K562 (cell line): ENCODE measurements around the gene BTBD1. TPM values are rescaled to one million over a fixed set of nuclear protein-coding genes. Genes with fewer than 3 reads are reported as not detected.

Experiments
- AFF1 ChIP-seq, 2 experiments: fragments of 450-650 bp; IDR thresholded peaks; 2 replicates each; pipeline ENCODE4 v1.6.1; 2018; ENCODE audit warnings: mild to moderate bottlenecking in 2 of 2, low read depth in 1 of 2; ENCODE audit not compliant: partially characterized antibody in 2 of 2
- CBFA2T2 ChIP-seq: fragments of 450-650 bp; conservative IDR thresholded peaks from 2 replicates; pipeline ENCODE4 v1.6.1; 2017; ENCODE audit warnings: mild to moderate bottlenecking
- CBX1 ChIP-seq: sonication (generic); IDR thresholded peaks from 2 replicates; pipeline ENCODE4 v1.6.1; 2016; ENCODE audit warnings: antibody characterized with exemption, low read depth, mild to moderate bottlenecking
- GMEB1 ChIP-seq: fragments of 250-450 bp; sonication (Bioruptor Pico); IDR thresholded peaks from 2 replicates; pipeline ENCODE4 v1.4.0; 2020; ENCODE audit warnings: mild to moderate bottlenecking
- MCM7 ChIP-seq, 2 experiments: fragments of 450-650 bp; IDR thresholded peaks; 2 replicates each; pipeline ENCODE4 v1.6.1; 2016 to 2018
- PML ChIP-seq: IDR thresholded peaks from 2 replicates; pipeline ENCODE4 v1.6.1; 2012; ENCODE audit warnings: low read length, inconsistent platforms
- TGIF2 ChIP-seq: sonication (generic); formaldehyde crosslinking; IDR thresholded peaks from 2 replicates; pipeline ENCODE4 v1.8.1; 2022; ENCODE audit warnings: mild to moderate bottlenecking, missing genetic modification reagents, moderate library complexity
- ZNF175 ChIP-seq: fragments of 200-800 bp; sonication (Bioruptor generic); IDR thresholded peaks from 2 replicates; pipeline ENCODE4 v1.6.1; 2016; ENCODE audit warnings: low read depth, mild to moderate bottlenecking, missing genetic modification characterization, missing compliant biosample characterization
- ZNF280B ChIP-seq: fragments of 250-450 bp; sonication (Bioruptor Pico); IDR thresholded peaks from 2 replicates; pipeline ENCODE4 v1.5.1; 2021; ENCODE audit warnings: mild to moderate bottlenecking
- ZNF407 ChIP-seq: fragments of 450-650 bp; IDR thresholded peaks from 2 replicates; pipeline ENCODE4 v1.6.1; 2016; ENCODE audit warnings: low read depth
- ZNF639 ChIP-seq, 2 experiments: fragments of 200-800 bp in 1 of 2; sonication (Bioruptor generic) in 1 of 2; sonication (generic) in 1 of 2; formaldehyde crosslinking in 1 of 2; IDR thresholded peaks in 1 of 2; conservative IDR thresholded peaks in 1 of 2; 2 replicates each; pipeline versions ENCODE4 v1.5.0 to v1.6.1; 2016 to 2020; ENCODE audit warnings: missing compliant biosample characterization in 1 of 2, missing genetic modification characterization in 1 of 2, missing genetic modification reagents in 1 of 2
- polyA plus RNA-seq, 8 experiments: library from polyadenylated mRNA; depleted of rRNA in 4 of 8; stranded (reverse) in 5 of 8; unstranded in 3 of 8; fragments of >200 nt; fragmentation: Nextera tagmentation in 2 of 8; fragmentation: Illumina TruSeq in 1 of 8; extraction: Ambion mirVana in 2 of 8; extraction: Trizol in 1 of 8; gene quantifications; 2 replicates each; pipeline versions ENCODE4 v1.2.1 to v1.2.3, GENCODE V29; 2011 to 2014; ENCODE audit warnings: inconsistent platforms in 1 of 8, missing spikeins in 1 of 8
- total RNA-seq, 7 experiments: library from RNA; depleted of rRNA in 6 of 7; stranded (reverse); fragments of >200 nt in 6 of 7; fragmentation: Illumina TruSeq in 2 of 7; extraction: Trizol in 2 of 7; gene quantifications; 2 replicates each; pipeline versions ENCODE4 v1.2.1 to v1.2.3, GENCODE V29; 2011 to 2021; ENCODE audit warnings: low replicate concordance in 1 of 7

Gene BTBD1
- total and polyA plus RNA-seq, 9 of the 15 experiments (the other 6 are each of a cell fraction or from before 2014, with no cell fraction given): 19.4 to 106 (median 90.4) TPM

- TF ChIP-seq ZNF407 (no peak), ZNF639 (CRISPR knock-in tag; conservative IDR thresholded peaks at IDR 0.05 in 1 of 2, IDR thresholded peaks at IDR 0.05 in 1 of 2) (no peak), ZNF280B (CRISPR knock-in tag) (no peak), TGIF2 (no peak), MCM7 (IDR thresholded peaks at IDR 0.05) (no peak), CBFA2T2 (no peak), CBX1 (no peak), PML (no peak), ZNF175 (CRISPR knock-in tag) (no peak), AFF1 (IDR thresholded peaks at IDR 0.05; ENCODE audit: low read depth in 1 of 2, partially characterized antibody in 2 of 2) (no peak), GMEB1 (CRISPR knock-in tag) (no peak)
Measured at GRCh38 chr15:83068054-83068453, 1.0 kb upstream of the BTBD1 start (continued).
